ES-I3 (cell line): ENCODE measurements around the gene IFIT3.

ENCODE experiments used
- H3K36me3 ChIP-seq: 2 replicates; pipeline ENCODE4 v1.6.1; 2013; ENCODE audit warnings: mild to moderate bottlenecking, low read length, control low read depth, moderate library complexity; ENCODE audit not compliant: insufficient read depth
- H3K4me1 ChIP-seq: 2 replicates; pipeline ENCODE4 v1.6.1; 2013; ENCODE audit warnings: mild to moderate bottlenecking, control low read depth, low read length; ENCODE audit not compliant: insufficient read depth
- H3K9ac ChIP-seq: 2 replicates; pipeline ENCODE4 v1.6.1; 2013; ENCODE audit warnings: low read depth, mild to moderate bottlenecking, low read length, moderate library complexity
- H3K9me3 ChIP-seq: 2 replicates; pipeline ENCODE4 v1.6.1; 2013; ENCODE audit warnings: mild to moderate bottlenecking, low read length, moderate library complexity; ENCODE audit not compliant: control insufficient read depth, insufficient read depth

The IFIT3 gene

DNA sequence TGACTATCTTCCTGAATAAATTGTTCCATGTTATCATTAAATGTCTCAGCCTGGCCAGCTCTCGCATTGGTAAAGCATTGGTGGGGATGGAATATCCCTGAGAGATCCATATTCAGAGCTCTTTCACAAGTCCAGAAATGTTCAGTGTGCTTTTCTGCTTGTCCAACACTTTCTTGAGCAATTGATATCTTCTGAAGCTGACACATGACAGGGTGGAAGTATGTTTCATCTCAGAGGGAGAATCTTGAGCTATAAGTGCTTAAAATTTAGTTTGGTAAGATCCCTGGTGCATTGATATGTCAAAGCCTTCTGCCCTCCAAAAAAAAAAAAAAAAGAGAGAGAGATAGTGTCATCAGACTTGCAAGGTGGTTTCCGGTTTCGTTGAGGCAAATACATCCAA is 7.4 kb downstream of the IFIT3 start:
- peaks cover 31% of the 10 kb centered on the region for H3K4me1 ChIP-seq
- no peak overlapping the region for H3K9ac ChIP-seq
- no peaks in the 10 kb centered on the region for H3K36me3 ChIP-seq
- H3K9me3 ChIP-seq = no peaks in the 10 kb centered on the region

GRCh38 chr10:89336241-89336640 is 8.4 kb downstream of the IFIT3 start:
- Histone ChIP-seq H3K4me1 (peaks cover 31% of the 10 kb centered on the region), H3K9me3 (no peaks in the 10 kb centered on the region), H3K9ac (no peak overlapping the region), H3K36me3 (no peaks in the 10 kb centered on the region)

GRCh38 chr10:89337484-89337883 is 9.7 kb downstream of the IFIT3 start:
- Histone ChIP-seq H3K9me3 (no peaks in the 10 kb centered on the region), H3K9ac (no peak overlapping the region), H3K4me1 (peaks cover 30% of the 10 kb centered on the region), H3K36me3 (no peaks in the 10 kb centered on the region)

- Histone ChIP-seq H3K36me3 (no peaks in the 10 kb centered on the region), H3K9me3 (no peaks in the 10 kb centered on the region), H3K4me1 (peaks cover 18% of the 10 kb centered on the region), H3K9ac (no peak overlapping the region)
Observed at GRCh38 chr10:89338713-89339112, 10.9 kb downstream of the IFIT3 start.

DNA sequence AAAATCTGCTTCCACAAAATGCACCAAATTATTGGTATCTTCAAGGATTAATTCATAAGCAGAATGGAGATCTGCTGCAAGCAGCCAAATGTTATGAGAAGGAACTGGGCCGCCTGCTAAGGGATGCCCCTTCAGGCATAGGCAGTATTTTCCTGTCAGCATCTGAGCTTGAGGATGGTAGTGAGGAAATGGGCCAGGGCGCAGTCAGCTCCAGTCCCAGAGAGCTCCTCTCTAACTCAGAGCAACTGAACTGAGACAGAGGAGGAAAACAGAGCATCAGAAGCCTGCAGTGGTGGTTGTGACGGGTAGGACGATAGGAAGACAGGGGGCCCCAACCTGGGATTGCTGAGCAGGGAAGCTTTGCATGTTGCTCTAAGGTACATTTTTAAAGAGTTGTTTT is 12.1 kb downstream of the IFIT3 start:
- Histone ChIP-seq H3K4me1 (peaks cover 13% of the 10 kb centered on the region; the same call in 1 of the 2 replicates), H3K36me3 (no peaks in the 10 kb centered on the region), H3K9ac (no peak overlapping the region), H3K9me3 (no peaks in the 10 kb centered on the region)

DNA sequence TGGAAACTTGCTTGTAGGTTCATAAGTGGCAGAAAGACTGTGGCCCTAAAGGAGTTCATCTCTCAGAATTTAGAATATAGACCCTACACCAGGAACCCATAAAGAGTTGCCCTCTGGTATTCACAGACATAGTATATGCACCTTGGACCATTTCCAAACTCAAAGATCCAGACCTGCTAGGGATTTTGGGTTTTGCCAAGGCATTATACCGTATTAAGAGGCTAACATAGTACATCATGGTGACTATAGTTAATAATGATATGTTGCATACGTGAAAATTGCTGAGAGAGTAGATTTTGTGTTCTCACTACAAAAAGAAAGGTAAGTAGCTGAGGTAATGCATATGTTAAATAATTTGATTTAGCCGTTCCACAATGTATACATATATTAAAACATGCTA is 13.9 kb downstream of the IFIT3 start:
- Histone ChIP-seq H3K36me3 (no peaks in the 10 kb centered on the region), H3K9ac (no peak overlapping the region)

DNA sequence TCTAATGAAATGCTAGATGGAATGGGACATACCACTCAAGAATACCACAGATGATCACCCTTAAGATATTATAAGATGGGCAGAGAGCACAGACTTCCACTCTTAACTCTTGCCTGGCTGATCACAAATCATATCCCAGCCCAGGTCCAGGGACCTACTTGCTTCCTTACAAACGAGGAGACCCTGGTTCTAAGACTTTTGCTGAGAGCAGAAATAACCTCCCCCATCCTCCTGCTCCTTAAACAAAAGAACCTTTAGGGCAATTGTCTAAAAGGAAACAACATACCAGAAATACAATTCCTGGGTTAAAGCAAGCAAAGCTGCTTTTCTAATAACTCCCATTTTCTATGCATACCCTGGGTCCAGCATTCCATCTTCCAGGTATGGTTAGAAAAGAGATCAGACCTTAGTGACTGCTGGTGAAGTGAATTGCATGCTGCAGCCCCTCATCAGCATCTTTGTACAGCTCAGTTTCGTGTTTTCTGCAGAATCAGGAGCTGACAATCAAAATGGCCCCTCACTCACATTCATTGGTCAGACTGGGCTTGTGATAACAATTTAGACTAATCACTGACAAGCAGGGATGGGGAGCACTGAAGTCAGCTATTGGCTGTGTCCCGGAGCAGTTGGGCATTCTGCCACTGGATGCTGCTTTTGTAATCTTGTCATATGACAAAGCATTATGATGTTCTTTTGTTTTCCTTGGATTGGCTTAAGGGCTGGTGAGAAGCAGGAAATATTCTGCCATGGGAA is 14.6 kb downstream of the IFIT3 start:
- H3K9me3 ChIP-seq = no peaks in the 10 kb centered on the region
- no peak overlapping the region for H3K9ac ChIP-seq
- H3K36me3 ChIP-seq = no peaks in the 10 kb centered on the region
- peaks cover 26% of the 10 kb centered on the region for H3K4me1 ChIP-seq

More for the DNA sequence above, 13.9 kb downstream of the IFIT3 start:
- H3K9me3 ChIP-seq = no peaks in the 10 kb centered on the region
- H3K4me1 ChIP-seq = peaks cover 24% of the 10 kb centered on the region

DNA sequence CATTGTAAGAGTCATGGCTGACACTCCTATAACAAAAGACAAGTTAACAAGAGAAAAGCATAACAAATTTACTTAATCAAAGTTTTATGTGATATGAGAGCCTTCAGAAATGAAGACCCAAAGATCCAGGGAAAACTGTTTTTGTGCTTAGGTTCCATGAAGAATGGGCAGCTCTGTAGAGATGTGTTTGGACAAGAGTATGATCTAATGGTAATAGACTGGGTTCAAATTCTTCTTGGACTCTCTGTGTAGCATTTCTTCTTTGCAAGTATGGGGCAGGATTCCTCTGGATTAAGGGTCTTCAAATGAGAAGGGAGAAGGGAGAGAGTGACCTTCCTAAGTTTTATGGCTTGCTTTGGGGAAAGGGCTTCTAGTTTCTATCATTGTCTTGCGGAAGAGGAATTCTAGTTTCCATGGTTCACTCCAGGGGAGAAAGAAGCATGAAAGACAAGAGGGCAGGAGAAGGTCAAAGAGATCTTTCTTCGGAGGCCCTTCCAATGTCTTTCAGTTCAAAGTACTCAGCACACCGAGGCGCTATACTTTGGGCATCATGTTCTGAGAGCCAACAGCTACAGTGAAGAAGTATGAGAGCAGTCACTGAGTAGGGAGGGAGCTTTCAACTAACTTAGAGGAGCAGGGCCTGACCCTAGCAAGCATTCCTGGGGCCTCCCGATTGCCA is 15.4 kb downstream of the IFIT3 start:
- Histone ChIP-seq H3K9ac (no peak overlapping the region), H3K36me3 (no peaks in the 10 kb centered on the region), H3K9me3 (no peaks in the 10 kb centered on the region), H3K4me1 (peaks cover 32% of the 10 kb centered on the region)

DNA sequence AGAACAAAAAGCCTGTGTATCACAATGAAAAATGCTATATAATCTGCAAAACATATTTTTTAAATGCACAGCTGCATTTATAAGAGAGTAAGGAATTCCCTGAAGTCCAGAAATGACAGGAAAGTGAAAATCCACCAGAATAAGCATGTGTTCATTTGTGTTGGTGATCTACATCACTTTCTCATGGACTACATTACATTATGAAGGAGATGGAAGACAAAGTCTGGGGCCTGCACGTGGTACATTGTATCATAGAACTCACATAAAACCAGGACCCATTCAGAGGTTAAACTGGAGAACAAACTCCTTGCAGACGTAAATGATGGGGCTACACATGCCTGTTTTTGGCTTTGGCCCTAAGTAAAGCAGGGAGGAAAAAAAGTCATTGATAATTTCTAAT is 16.4 kb downstream of the IFIT3 start:
- H3K4me1 ChIP-seq = peaks cover 41% of the 10 kb centered on the region
- no peak overlapping the region for H3K9ac ChIP-seq

DNA sequence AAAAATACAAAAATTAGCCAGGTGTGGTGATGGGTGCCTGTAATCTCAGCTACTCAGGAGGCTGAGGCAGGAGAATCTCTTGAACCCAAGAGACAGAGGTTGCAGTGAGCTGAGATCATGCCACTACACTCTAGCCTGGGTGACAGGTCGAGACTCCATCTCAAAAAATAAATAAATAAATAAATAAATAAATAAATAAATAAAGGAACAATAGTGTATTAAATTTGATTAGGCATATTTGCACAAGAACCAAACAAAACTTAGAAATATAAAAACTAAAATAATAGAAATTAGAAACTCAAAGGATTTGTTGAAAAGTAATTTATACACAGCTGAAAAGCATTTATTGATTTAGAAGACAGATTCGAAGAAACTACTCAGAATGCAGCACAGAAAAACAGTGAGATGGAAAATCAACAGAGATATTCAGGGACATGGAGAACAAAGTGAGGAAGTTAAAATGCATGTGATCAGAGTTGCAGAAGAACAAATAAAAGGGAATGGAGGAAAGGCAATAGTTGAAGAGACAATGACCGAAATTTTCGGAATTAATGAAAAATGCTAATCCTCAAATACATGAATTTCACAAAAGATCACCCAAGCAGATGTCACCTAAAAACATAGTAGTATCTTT is 17.7 kb downstream of the IFIT3 start:
- no peak overlapping the region for H3K9ac ChIP-seq
- H3K36me3 ChIP-seq = no peaks in the 10 kb centered on the region
- peaks cover 43% of the 10 kb centered on the region for H3K4me1 ChIP-seq
- H3K9me3 ChIP-seq = no peaks in the 10 kb centered on the region

More for the DNA sequence above, 16.4 kb downstream of the IFIT3 start:
- no peaks in the 10 kb centered on the region for H3K9me3 ChIP-seq
- no peaks in the 10 kb centered on the region for H3K36me3 ChIP-seq

DNA sequence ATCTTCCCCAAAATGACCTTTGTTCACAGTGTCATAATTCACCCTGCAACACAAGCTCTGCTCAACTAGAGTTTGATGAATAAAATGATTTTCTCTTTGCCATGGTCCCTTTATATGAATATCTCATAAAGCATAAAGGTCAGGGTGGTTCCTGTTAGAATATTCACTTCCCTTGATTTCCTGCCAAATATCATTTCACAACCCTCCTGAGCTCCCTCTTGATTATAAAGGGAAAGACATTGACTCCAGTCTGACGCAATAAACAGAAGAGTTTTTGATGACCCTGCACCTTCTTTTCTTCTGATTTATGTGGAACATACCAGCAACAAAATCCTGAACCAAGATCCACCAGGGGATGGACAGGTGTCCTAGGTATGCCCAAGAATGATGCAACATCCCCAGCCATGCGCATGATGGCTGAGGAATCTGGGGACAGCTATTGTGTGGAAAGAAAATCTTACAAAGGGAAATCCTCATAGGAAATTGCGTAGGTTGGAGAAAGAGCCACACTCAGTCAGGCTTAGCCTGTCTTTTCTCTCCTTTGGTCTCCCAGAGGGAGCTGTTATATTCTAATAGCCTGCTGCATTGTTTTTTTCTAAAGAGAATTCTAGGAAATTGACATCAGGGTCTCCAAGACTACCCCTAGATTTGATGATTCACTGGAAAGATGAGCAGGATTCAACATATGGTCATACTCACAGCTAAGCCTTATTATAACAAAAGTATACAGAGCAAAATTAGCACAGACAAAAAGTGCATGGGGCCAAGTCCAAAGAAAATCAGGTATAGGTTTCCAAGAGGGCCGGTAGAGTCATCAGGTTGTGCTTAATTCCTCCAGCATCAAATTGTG is 18.8 kb downstream of the IFIT3 start:
- H3K9ac ChIP-seq = no peak overlapping the region

GRCh38 chr10:89347701-89348457 is 20.1 kb downstream of the IFIT3 start:
- peaks cover 49% of the 10 kb centered on the region for H3K4me1 ChIP-seq
- H3K9me3 ChIP-seq = no peaks in the 10 kb centered on the region
- H3K9ac ChIP-seq = no peak overlapping the region
- no peaks in the 10 kb centered on the region for H3K36me3 ChIP-seq

More for the DNA sequence above, 18.8 kb downstream of the IFIT3 start:
- H3K36me3 ChIP-seq = no peaks in the 10 kb centered on the region
- peaks cover 54% of the 10 kb centered on the region for H3K4me1 ChIP-seq
- H3K9me3 ChIP-seq = no peaks in the 10 kb centered on the region

- Histone ChIP-seq H3K9me3 (no peaks in the 10 kb centered on the region), H3K4me1 (peaks cover 49% of the 10 kb centered on the region), H3K9ac (no peak overlapping the region), H3K36me3 (no peaks in the 10 kb centered on the region)
Observed at GRCh38 chr10:89348481-89348880, 20.7 kb downstream of the IFIT3 start.
